Stomach (tissue), 9 donors: ENCODE measurements around the gene CLTB. TPM values are rescaled to one million over a fixed set of nuclear protein-coding genes. Genes with fewer than 3 reads are reported as not detected.
A peak's percentile ranks its signal among the peaks of the same experiment; 100 is the strongest.

Source experiments
- DNase-seq, 2 donors: peaks; one replicate each; pipeline versions ENCODE4 v3.0.0 to v3.0.0-alpha.2; 2013 to 2019
- H3K27ac ChIP-seq, 5 donors: fragments of 200-600 bp in 4 of 5; sonication (generic) in 4 of 5; one replicate each; pipeline ENCODE4 v1.5.1; 2013 to 2019; ENCODE audit warnings: mild to moderate bottlenecking in 1 of 5, moderate library complexity in 1 of 5
- H3K27me3 ChIP-seq, 3 donors: fragments of 200-600 bp; sonication (generic); one replicate each; pipeline ENCODE4 v1.5.1; 2017 to 2019; ENCODE audit warnings: mixed run types in 1 of 3
- H3K36me3 ChIP-seq, 4 donors: fragments of 200-600 bp; sonication (generic); 1 replicate in 3 of 4; 2 replicates in 1 of 4; pipeline ENCODE4 v1.5.1; 2016 to 2019
- H3K4me1 ChIP-seq, 4 donors: fragments of 200-600 bp; sonication (generic); one replicate each; pipeline ENCODE4 v1.5.1; 2016 to 2019
- H3K4me3 ChIP-seq, 4 donors: fragments of 200-600 bp; sonication (generic) in 3 of 4; one replicate each; pipeline ENCODE4 v1.5.1; 2016 to 2019; ENCODE audit warnings: mild to moderate bottlenecking in 1 of 4
- H3K9me3 ChIP-seq, 4 donors: fragments of 200-600 bp; sonication (generic); one replicate each; pipeline ENCODE4 v1.5.1; 2016 to 2019
- CTCF ChIP-seq, 7 experiments: fragments of 450-650 bp in 4 of 7; fragments of 200-600 bp in 3 of 7; sonication (generic) in 3 of 7; IDR thresholded peaks; one replicate each; pipeline ENCODE4 v1.5.1; 2016 to 2019; ENCODE audit warnings: antibody characterized with exemption in 7 of 7, control low read depth in 2 of 7, mild to moderate bottlenecking in 1 of 7
- EP300 ChIP-seq: sonication (generic); formaldehyde crosslinking; IDR thresholded peaks from one replicate; pipeline ENCODE4 v1.6.1; 2017; ENCODE audit warnings: antibody characterized with exemption
- POLR2A ChIP-seq, 4 donors: fragments of 450-650 bp; IDR thresholded peaks; one replicate each; pipeline ENCODE4 v1.6.1; 2016; ENCODE audit warnings: antibody characterized with exemption in 4 of 4, control low read depth in 2 of 4, mild to moderate bottlenecking in 1 of 4, moderate library complexity in 1 of 4
- POLR2AphosphoS5 ChIP-seq, 3 donors: sonication (generic); formaldehyde crosslinking; IDR thresholded peaks; one replicate each; pipeline ENCODE4 v1.6.1; 2016; ENCODE audit warnings: antibody characterized with exemption in 3 of 3
- WGBS, 5 donors: extraction: QIAGEN DNeasy Blood & Tissue Kit in 3 of 5; methylation state at CpG; one replicate each; pipeline versions ENCODE4 v1.1.5 to v1.1.7; 2013 to 2018; 5-methylcytosine and 5-hydroxymethylcytosine counted together
- intact Hi-C: fragments of 100-400 bp; cut with DNase I; formaldehyde crosslinking; loops from one replicate; pipeline ENCODE4 v1.15.1; 2023; ENCODE audit warnings: low total_unique reads
- polyA plus RNA-seq, 3 donors: library from polyadenylated mRNA; stranded (reverse); fragments of 200-250 nt; gene quantifications; one replicate each; pipeline ENCODE4 v1.2.3, GENCODE V29; 2013
- total RNA-seq, 5 donors: library from RNA; depleted of rRNA; stranded (reverse); fragments of >200 nt; gene quantifications; one replicate each; pipeline versions ENCODE4 v1.1.0 to v1.2.3, GENCODE V29; 2014 to 2016
- donor health status: healthy with polysubstance abuse.
- donor health status: Bipolar disorder and iron deficiency.
- donor health status: healthy.

Gene CLTB
- total and polyA plus RNA-seq, 8 donors: 81.9 to 427 (median 213) TPM

GRCh38 chr5:176425791-176426190, 9.5 kb upstream of the CLTB start:
- Histone ChIP-seq H3K27me3 (peaks cover 0 to 5% (median 0%) of the 10 kb centered on the region in 3 donors), H3K27ac (peak overlapping the region in 3 of 5 donors; percentile 47 to 71 (median 58)), H3K36me3 (no peaks in the 10 kb centered on the region), H3K9me3 (no peaks in the 10 kb centered on the region), H3K4me3 (no peak overlapping the region), H3K4me1 (peaks cover 0 to 6% (median 2%) of the 10 kb centered on the region in 4 donors)
- intact Hi-C loops: no loop called here
- WGBS, 5 donors: 80 to 93% (median 87%) methylated on average over 1 of the region's 1 CpG
- DNase-seq: no peak
- TF ChIP-seq EP300: no peak
- TF ChIP-seq CTCF (IDR thresholded peaks at IDR 0.05): no peak
- TF ChIP-seq POLR2A (IDR thresholded peaks at IDR 0.05): no peak
- no peak for TF ChIP-seq POLR2AphosphoS5 (IDR thresholded peaks at IDR 0.05)

- 15 to 65% (median 48%) methylated on average over 1 of the region's 1 CpG for WGBS, 5 donors
- Histone ChIP-seq H3K9me3 (no peaks in the 10 kb centered on the region), H3K4me1 (peaks cover 0 to 6% (median 2%) of the 10 kb centered on the region in 4 donors), H3K27ac (peak overlapping the region in 4 of 5 donors; percentile 47 to 71 (median 57)), H3K4me3 (no peak overlapping the region), H3K27me3 (no peaks in the 10 kb centered on the region), H3K36me3 (no peaks in the 10 kb centered on the region)
- intact Hi-C loops: no loop called here
- TF ChIP-seq POLR2AphosphoS5 (IDR thresholded peaks at IDR 0.05) (no peak), CTCF (IDR thresholded peaks at IDR 0.05) (no peak), POLR2A (IDR thresholded peaks at IDR 0.05) (no peak), EP300 (no peak)
- DNase-seq: peak in 1 of 2 donors; percentile 40
These were observed 8.8 kb upstream of the CLTB start for GRCh38 chr5:176425138-176425537.

DNA sequence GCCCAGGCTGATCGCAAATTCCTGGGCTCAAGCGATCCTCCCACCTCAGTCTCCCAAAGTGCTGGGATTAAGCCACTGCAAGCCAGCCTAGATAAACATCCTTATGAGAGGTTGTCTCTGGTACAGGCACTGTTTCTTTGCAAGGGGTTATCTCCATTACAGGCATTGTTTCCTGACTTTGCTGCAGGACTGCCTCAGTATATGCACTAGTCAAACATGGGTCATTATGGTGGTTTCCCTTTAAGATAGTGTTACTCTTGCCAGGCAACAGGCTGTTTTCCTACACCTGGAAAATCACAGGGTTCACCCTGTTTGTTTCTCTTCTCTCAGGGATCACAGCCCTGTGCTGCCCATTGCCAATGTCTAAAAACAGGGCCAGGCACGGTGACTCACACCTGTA, 7.8 kb upstream of the CLTB start:
- H3K36me3 ChIP-seq: no peaks in the 10 kb centered on the region
- no peak overlapping the region for H3K4me3 ChIP-seq
- no peaks in the 10 kb centered on the region for H3K27me3 ChIP-seq
- peak in 1 of 2 donors; percentile 41 for DNase-seq
- 25 to 69% (median 34%) methylated on average over 3 of the region's 3 CpGs for WGBS, 5 donors
- intact Hi-C loops: no loop called here
- TF ChIP-seq POLR2AphosphoS5 (IDR thresholded peaks at IDR 0.05): peak in 1 of 3 donors; percentile 73
- TF ChIP-seq POLR2A (IDR thresholded peaks at IDR 0.05): no peak
- H3K4me1 ChIP-seq: peaks cover 0 to 6% (median 2%) of the 10 kb centered on the region in 4 donors
- no peaks in the 10 kb centered on the region for H3K9me3 ChIP-seq
- peak overlapping the region in 3 of 5 donors; percentile 35 to 71 (median 58) for H3K27ac ChIP-seq

GRCh38 chr5:176420972-176421544, 4.7 kb upstream of the CLTB start:
- peaks cover 8 to 17% (median 10%) of the 10 kb centered on the region in 4 donors for H3K4me1 ChIP-seq
- H3K9me3 ChIP-seq: no peaks in the 10 kb centered on the region
- intact Hi-C loops: no loop called here
- H3K36me3 ChIP-seq: no peaks in the 10 kb centered on the region
- WGBS, 5 donors: 52 to 67% (median 61%) methylated on average over 2 of the region's 2 CpGs
- no peaks in the 10 kb centered on the region for H3K27me3 ChIP-seq
- no peak overlapping the region for H3K4me3 ChIP-seq
- DNase-seq: no peak
- no peak overlapping the region for H3K27ac ChIP-seq
- TF ChIP-seq POLR2A (IDR thresholded peaks at IDR 0.05): no peak
- no peak for TF ChIP-seq CTCF (IDR thresholded peaks at IDR 0.05)
- TF ChIP-seq POLR2AphosphoS5 (IDR thresholded peaks at IDR 0.05): no peak
- TF ChIP-seq EP300: no peak

DNA sequence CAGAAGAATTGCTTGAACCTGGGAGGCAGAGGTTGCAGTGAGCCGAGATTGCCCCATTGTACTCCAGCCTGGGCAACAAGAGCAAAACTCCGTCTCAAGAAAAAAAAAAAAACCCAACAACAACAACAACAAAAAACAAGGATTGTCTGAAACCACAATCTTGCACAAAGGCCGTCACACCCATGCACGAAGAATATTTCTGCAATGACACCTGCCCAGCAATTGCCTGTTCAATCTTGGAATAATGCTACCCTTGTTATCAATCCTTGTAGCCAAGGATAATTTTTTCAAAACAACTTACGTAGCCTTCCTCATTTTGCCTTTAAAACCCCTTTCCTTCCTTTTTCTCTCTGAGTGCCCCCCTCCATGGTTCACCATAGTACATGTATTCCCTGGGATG, 3.7 kb upstream of the CLTB start:
- intact Hi-C loops: no loop called here
- no peak overlapping the region for H3K27ac ChIP-seq
- H3K36me3 ChIP-seq: no peaks in the 10 kb centered on the region
- H3K27me3 ChIP-seq: no peaks in the 10 kb centered on the region
- TF ChIP-seq POLR2A (IDR thresholded peaks at IDR 0.05): no peak
- TF ChIP-seq CTCF (IDR thresholded peaks at IDR 0.05): no peak
- no peak for TF ChIP-seq EP300
- no peak for TF ChIP-seq POLR2AphosphoS5 (IDR thresholded peaks at IDR 0.05)
- peaks cover 15 to 24% (median 18%) of the 10 kb centered on the region in 4 donors for H3K4me1 ChIP-seq
- 90 to 95% (median 94%) methylated on average over 5 of the region's 5 CpGs for WGBS, 5 donors
- H3K9me3 ChIP-seq: no peaks in the 10 kb centered on the region
- no peak for DNase-seq
- no peak overlapping the region for H3K4me3 ChIP-seq
